Ovary (tissue), 3 donors: ENCODE measurements around the gene TEDC2.

Experiments
- CTCF ChIP-seq, 3 donors: fragments of 450-650 bp in 2 of 3; fragments of 200-600 bp in 1 of 3; IDR thresholded peaks; one replicate each; pipeline versions ENCODE4 v1.5.1 to v1.8.0; 2016 to 2022; ENCODE audit warnings: antibody characterized with exemption in 3 of 3, mild to moderate bottlenecking in 1 of 3
- EP300 ChIP-seq: sonication (generic); formaldehyde crosslinking; IDR thresholded peaks from one replicate; pipeline ENCODE4 v1.6.1; 2017; ENCODE audit warnings: antibody characterized with exemption
- donor health status: DM: no; HTN: no; CAD: no.

- TF ChIP-seq CTCF (IDR thresholded peaks at IDR 0.05): no peak
- TF ChIP-seq EP300: no peak
Observed at GRCh38 chr16:2492292-2492691, 32.4 kb downstream of the TEDC2 start.
